ENCODE measurements around the gene STK25.

STK25 gene

GRCh38 chr2:241460631-241461030 is 47.8 kb downstream of the STK25 start (continued):
- TF ChIP-seq ZNF8 (CRISPR knock-in tag; IDR thresholded peaks at IDR 0.05) (no peak), BACH2 (CRISPR knock-in tag; IDR thresholded peaks at IDR 0.05; ENCODE audit: borderline replicate concordance) (no peak), ISL1 (CRISPR knock-in tag; IDR thresholded peaks at IDR 0.05) (no peak), CSDC2 (CRISPR knock-in tag; IDR thresholded peaks at IDR 0.05) (no peak), ESRRG (CRISPR knock-in tag; IDR thresholded peaks at IDR 0.05) (no peak), ZC3H10 (CRISPR knock-in tag; IDR thresholded peaks at IDR 0.05) (no peak), TOX (CRISPR knock-in tag; IDR thresholded peaks at IDR 0.05; ENCODE audit: borderline replicate concordance) (no peak), ZNF70 (CRISPR knock-in tag; IDR thresholded peaks at IDR 0.05) (no peak)

- no peak for TF ChIP-seq CSDC2 (CRISPR knock-in tag; IDR thresholded peaks at IDR 0.05)
- TF ChIP-seq TOX (CRISPR knock-in tag; IDR thresholded peaks at IDR 0.05; ENCODE audit: borderline replicate concordance), result no peak
- no peak for TF ChIP-seq PATZ1 (CRISPR knock-in tag; IDR thresholded peaks at IDR 0.05; ENCODE audit: borderline replicate concordance)
- no peak for TF ChIP-seq CREB5 (CRISPR knock-in tag; IDR thresholded peaks at IDR 0.05; ENCODE audit: low read depth)
- no peak for TF ChIP-seq SNAI2 (CRISPR knock-in tag; IDR thresholded peaks at IDR 0.05)
- TF ChIP-seq ZNF8 (CRISPR knock-in tag; IDR thresholded peaks at IDR 0.05), result no peak
- no peak for TF ChIP-seq OSR1 (CRISPR knock-in tag; IDR thresholded peaks at IDR 0.05)
- TF ChIP-seq TSHZ2 (CRISPR knock-in tag; IDR thresholded peaks at IDR 0.05), result no peak
- TF ChIP-seq PPARA (CRISPR knock-in tag; IDR thresholded peaks at IDR 0.05; ENCODE audit: borderline replicate concordance), result no peak
- TF ChIP-seq ZFP30 (CRISPR knock-in tag; IDR thresholded peaks at IDR 0.05), result no peak
- no peak for TF ChIP-seq ZFP3 (CRISPR knock-in tag; IDR thresholded peaks at IDR 0.05)
- TF ChIP-seq ARNTL (CRISPR knock-in tag; IDR thresholded peaks at IDR 0.05; ENCODE audit: borderline replicate concordance, low read depth), result no peak
- TF ChIP-seq TCF4 (CRISPR knock-in tag; IDR thresholded peaks at IDR 0.05; ENCODE audit: borderline replicate concordance), result no peak
- TF ChIP-seq CSRNP3 (CRISPR knock-in tag; IDR thresholded peaks at IDR 0.05), result no peak
- TF ChIP-seq POU6F1 (CRISPR knock-in tag; IDR thresholded peaks at IDR 0.05; ENCODE audit: borderline replicate concordance, low read depth), result no peak
- TF ChIP-seq ZNF565 (CRISPR knock-in tag; conservative IDR thresholded peaks at IDR 0.05; ENCODE audit: low read depth), result no peak
- TF ChIP-seq ZNF70 (CRISPR knock-in tag; IDR thresholded peaks at IDR 0.05), result no peak
- ATAC-seq, result no peak
Measured at GRCh38 chr2:241459520-241459919, 48.9 kb downstream of the STK25 start.

GRCh38 chr2:241458687-241459086 is 49.7 kb downstream of the STK25 start:
- no peak for ATAC-seq
- TF ChIP-seq ZNF565 (CRISPR knock-in tag; conservative IDR thresholded peaks at IDR 0.05; ENCODE audit: low read depth) (no peak), ZNF70 (CRISPR knock-in tag; IDR thresholded peaks at IDR 0.05) (no peak), PATZ1 (CRISPR knock-in tag; IDR thresholded peaks at IDR 0.05; ENCODE audit: borderline replicate concordance) (no peak), ZNF8 (CRISPR knock-in tag; IDR thresholded peaks at IDR 0.05) (no peak), GLIS3 (CRISPR knock-in tag; IDR thresholded peaks at IDR 0.05) (no peak)
